ENCODE results near the gene MCC.

Gene MCC

GRCh38 chr5:112983363-112983762 lies 504.9 kb downstream of the MCC start:
- Histone ChIP-seq H3K36me3 (replicated peaks; ENCODE audit: insufficient read depth, low read length) (no peaks in the 10 kb centered on the region; the same call in 1 of the 2 replicates), H3K4me1 (ENCODE audit: low read length) (peaks cover 7% of the 10 kb centered on the region; the same call in 1 of the 2 replicates), H3K9ac (ENCODE audit: low read length) (no peak overlapping the region), H3K79me2 (ENCODE audit: low read length) (peaks cover 94% of the 10 kb centered on the region), H3K4me3 (ENCODE audit: low read length) (no peak overlapping the region), H3F3A (ENCODE audit: insufficient read depth, low read length) (no peaks in the 10 kb centered on the region), H3K27ac (ENCODE audit: low read length) (no peak overlapping the region), H3K9me3 (replicated peaks; ENCODE audit: insufficient read depth, low read length) (no peaks in the 10 kb centered on the region), H2AFZ (ENCODE audit: low read length) (no peak overlapping the region), H4K20me1 (ENCODE audit: insufficient read depth, low read length) (0 out of 2 replicates have a peak, but pooled peaks cover 4% of the 10 kb centered on the region), H3K4me2 (ENCODE audit: low read depth, low read length) (no peak overlapping the region), H3K9me2 (replicated peaks; ENCODE audit: insufficient read depth, low read length) (no peaks in the 10 kb centered on the region), H3K27me3 (replicated peaks; ENCODE audit: insufficient read depth, low read length) (no peaks in the 10 kb centered on the region)
- no peak for DNase-seq
- TF ChIP-seq, protein P1, sequence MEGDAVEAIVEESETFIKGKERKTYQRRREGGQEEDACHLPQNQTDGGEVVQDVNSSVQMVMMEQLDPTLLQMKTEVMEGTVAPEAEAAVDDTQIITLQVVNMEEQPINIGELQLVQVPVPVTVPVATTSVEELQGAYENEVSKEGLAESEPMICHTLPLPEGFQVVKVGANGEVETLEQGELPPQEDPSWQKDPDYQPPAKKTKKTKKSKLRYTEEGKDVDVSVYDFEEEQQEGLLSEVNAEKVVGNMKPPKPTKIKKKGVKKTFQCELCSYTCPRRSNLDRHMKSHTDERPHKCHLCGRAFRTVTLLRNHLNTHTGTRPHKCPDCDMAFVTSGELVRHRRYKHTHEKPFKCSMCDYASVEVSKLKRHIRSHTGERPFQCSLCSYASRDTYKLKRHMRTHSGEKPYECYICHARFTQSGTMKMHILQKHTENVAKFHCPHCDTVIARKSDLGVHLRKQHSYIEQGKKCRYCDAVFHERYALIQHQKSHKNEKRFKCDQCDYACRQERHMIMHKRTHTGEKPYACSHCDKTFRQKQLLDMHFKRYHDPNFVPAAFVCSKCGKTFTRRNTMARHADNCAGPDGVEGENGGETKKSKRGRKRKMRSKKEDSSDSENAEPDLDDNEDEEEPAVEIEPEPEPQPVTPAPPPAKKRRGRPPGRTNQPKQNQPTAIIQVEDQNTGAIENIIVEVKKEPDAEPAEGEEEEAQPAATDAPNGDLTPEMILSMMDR (IDR thresholded peaks at IDR 0.05; ENCODE audit: low read length): no peak
- no peak for TF ChIP-seq EZH2phosphoT487 (IDR thresholded peaks at IDR 0.05; ENCODE audit: low read length)
- TF ChIP-seq EZH2 (optimal IDR thresholded peaks at IDR 0.05; ENCODE audit: low read depth, low read length): no peak

- no peaks in the 10 kb centered on the region for H3K9me3 ChIP-seq (replicated peaks; ENCODE audit: insufficient read depth, low read length)
- H3K4me3 ChIP-seq (ENCODE audit: low read length): no peak overlapping the region
- no peaks in the 10 kb centered on the region for H3K9me2 ChIP-seq (replicated peaks; ENCODE audit: insufficient read depth, low read length)
- no peak overlapping the region for H3K27ac ChIP-seq (ENCODE audit: low read length)
- H3K4me2 ChIP-seq (ENCODE audit: low read depth, low read length): no peak overlapping the region
- 0 out of 2 replicates have a peak, but pooled peaks cover 4% of the 10 kb centered on the region for H4K20me1 ChIP-seq (ENCODE audit: insufficient read depth, low read length)
- TF ChIP-seq EZH2 (optimal IDR thresholded peaks at IDR 0.05; ENCODE audit: low read depth, low read length) (no peak), EZH2phosphoT487 (IDR thresholded peaks at IDR 0.05; ENCODE audit: low read length) (no peak)
- TF ChIP-seq, protein P1 (IDR thresholded peaks at IDR 0.05; ENCODE audit: low read length): no peak
- peaks cover 81% of the 10 kb centered on the region for H3K79me2 ChIP-seq (ENCODE audit: low read length)
- H3K4me1 ChIP-seq (ENCODE audit: low read length): peaks cover 17% of the 10 kb centered on the region
- no peak overlapping the region for H3K9ac ChIP-seq (ENCODE audit: low read length)
- DNase-seq: no peak
- H3K27me3 ChIP-seq (replicated peaks; ENCODE audit: insufficient read depth, low read length): no peaks in the 10 kb centered on the region
- H3K36me3 ChIP-seq (replicated peaks; ENCODE audit: insufficient read depth, low read length): no peaks in the 10 kb centered on the region; the same call in 1 of the 2 replicates
- no peak overlapping the region for H2AFZ ChIP-seq (ENCODE audit: low read length)
- peaks cover 8% of the 10 kb centered on the region; the same call in 1 of the 2 replicates for H3F3A ChIP-seq (ENCODE audit: insufficient read depth, low read length)
Measured at GRCh38 chr5:112979723-112980122, 508.5 kb downstream of the MCC start.

- Histone ChIP-seq H3K9me2 (replicated peaks; ENCODE audit: insufficient read depth, low read length) (no peaks in the 10 kb centered on the region), H2AFZ (ENCODE audit: low read length) (no peak overlapping the region), H3K27me3 (replicated peaks; ENCODE audit: insufficient read depth, low read length) (no peaks in the 10 kb centered on the region), H3K4me1 (ENCODE audit: low read length) (peaks cover 17% of the 10 kb centered on the region), H3K4me2 (ENCODE audit: low read depth, low read length) (peak overlapping the region; percentile 27; the same call in 1 of the 2 replicates), H3K9me3 (replicated peaks; ENCODE audit: insufficient read depth, low read length) (no peaks in the 10 kb centered on the region), H3K9ac (ENCODE audit: low read length) (no peak overlapping the region), H4K20me1 (ENCODE audit: insufficient read depth, low read length) (0 out of 2 replicates have a peak, but pooled peaks cover 4% of the 10 kb centered on the region), H3K36me3 (replicated peaks; ENCODE audit: insufficient read depth, low read length) (no peaks in the 10 kb centered on the region; the same call in 1 of the 2 replicates), H3F3A (ENCODE audit: insufficient read depth, low read length) (peaks cover 8% of the 10 kb centered on the region; the same call in 1 of the 2 replicates), H3K4me3 (ENCODE audit: low read length) (no peak overlapping the region), H3K27ac (ENCODE audit: low read length) (no peak overlapping the region), H3K79me2 (ENCODE audit: low read length) (peaks cover 73% of the 10 kb centered on the region)
- TF ChIP-seq EZH2phosphoT487 (IDR thresholded peaks at IDR 0.05; ENCODE audit: low read length) (no peak), EZH2 (optimal IDR thresholded peaks at IDR 0.05; ENCODE audit: low read depth, low read length) (no peak)
- TF ChIP-seq, protein P1 (IDR thresholded peaks at IDR 0.05; ENCODE audit: low read length): no peak
- no peak for DNase-seq
Measured at GRCh38 chr5:112978836-112979235, 509.4 kb downstream of the MCC start.

Measured in MM.1S (cell line).